Activated naive CD4-positive, alpha-beta T cell treated with anti-CD3 and anti-CD28 coated beads, Interleukin-2, amount 50 U/mL, for 24 hours (primary cell): ENCODE measurements around the gene ATP2A3.
"Not testable (repeated sequence)": the region's sequence is repeated elsewhere in the genome, so short reads cannot be mapped to it uniquely, and the experiment has no call there.

ENCODE experiments used
- H3K27ac Mint-ChIP-seq: one replicate; pipeline ENCODE4 v1.8.0; 2021; ENCODE audit warnings: mild to moderate bottlenecking, mixed read lengths
- H3K27me3 Mint-ChIP-seq: one replicate; pipeline ENCODE4 v1.8.0; 2021; ENCODE audit warnings: mixed read lengths
- H3K36me3 Mint-ChIP-seq: one replicate; pipeline ENCODE4 v1.8.0; 2021; ENCODE audit warnings: mixed read lengths
- H3K4me1 Mint-ChIP-seq: one replicate; pipeline ENCODE4 v1.8.0; 2021; ENCODE audit warnings: mixed read lengths
- H3K4me3 Mint-ChIP-seq: one replicate; pipeline ENCODE4 v1.8.0; 2021; ENCODE audit warnings: mild to moderate bottlenecking, mixed read lengths
- H3K9me3 Mint-ChIP-seq: one replicate; pipeline ENCODE4 v1.8.0; 2021; ENCODE audit warnings: mixed read lengths

Gene ATP2A3

GRCh38 chr17:3955673-3955988, 8.6 kb downstream of the ATP2A3 start:
- Mint-ChIP-seq H3K9me3 (no peaks in the 10 kb centered on the region), H3K4me3 (no peak overlapping the region), H3K36me3 (no peaks in the 10 kb centered on the region), H3K4me1 (peaks cover 41% of the 10 kb centered on the region), H3K27ac (no peak overlapping the region), H3K27me3 (no peaks in the 10 kb centered on the region)

GRCh38 chr17:3954976-3955672, 9.1 kb downstream of the ATP2A3 start:
- no peak overlapping the region for H3K4me3 Mint-ChIP-seq
- no peaks in the 10 kb centered on the region for H3K9me3 Mint-ChIP-seq
- H3K27ac Mint-ChIP-seq, result peak overlapping the region; percentile 41
- H3K27me3 Mint-ChIP-seq, result no peaks in the 10 kb centered on the region
- H3K36me3 Mint-ChIP-seq, result no peaks in the 10 kb centered on the region
- H3K4me1 Mint-ChIP-seq, result peaks cover 36% of the 10 kb centered on the region

- Mint-ChIP-seq H3K4me1 (peaks cover 27% of the 10 kb centered on the region), H3K9me3 (no peaks in the 10 kb centered on the region), H3K27me3 (no peaks in the 10 kb centered on the region), H3K36me3 (no peaks in the 10 kb centered on the region), H3K4me3 (no peak overlapping the region), H3K27ac (no peak overlapping the region)
These were observed 10.2 kb downstream of the ATP2A3 start for GRCh38 chr17:3954086-3954485.

GRCh38 chr17:3953542-3953941, 10.7 kb downstream of the ATP2A3 start:
- H3K27ac Mint-ChIP-seq, result no peak overlapping the region
- no peaks in the 10 kb centered on the region for H3K9me3 Mint-ChIP-seq
- no peaks in the 10 kb centered on the region for H3K27me3 Mint-ChIP-seq

GRCh38 chr17:3952186-3952585, 12.1 kb downstream of the ATP2A3 start:
- H3K27me3 Mint-ChIP-seq, result no peaks in the 10 kb centered on the region
- no peaks in the 10 kb centered on the region for H3K9me3 Mint-ChIP-seq
- H3K4me1 Mint-ChIP-seq, result peaks cover 13% of the 10 kb centered on the region
- peak overlapping the region; percentile 83 for H3K27ac Mint-ChIP-seq
- H3K4me3 Mint-ChIP-seq, result no peak overlapping the region
- peaks cover 3% of the 10 kb centered on the region for H3K36me3 Mint-ChIP-seq

More at GRCh38 chr17:3953542-3953941, 10.7 kb downstream of the ATP2A3 start:
- no peak overlapping the region for H3K4me3 Mint-ChIP-seq
- H3K4me1 Mint-ChIP-seq, result peaks cover 25% of the 10 kb centered on the region
- H3K36me3 Mint-ChIP-seq, result no peaks in the 10 kb centered on the region

- Mint-ChIP-seq H3K27ac (no peak overlapping the region), H3K9me3 (no peaks in the 10 kb centered on the region), H3K27me3 (no peaks in the 10 kb centered on the region), H3K4me3 (no peak overlapping the region), H3K36me3 (peaks cover 3% of the 10 kb centered on the region), H3K4me1 (peaks cover 5% of the 10 kb centered on the region)
These were observed 12.8 kb downstream of the ATP2A3 start for GRCh38 chr17:3951420-3951819.

- no peak overlapping the region for H3K4me3 Mint-ChIP-seq
- no peaks in the 10 kb centered on the region for H3K9me3 Mint-ChIP-seq
- H3K36me3 Mint-ChIP-seq, result peaks cover 3% of the 10 kb centered on the region
- H3K27me3 Mint-ChIP-seq, result no peaks in the 10 kb centered on the region
- peaks cover 1% of the 10 kb centered on the region for H3K4me1 Mint-ChIP-seq
- H3K27ac Mint-ChIP-seq, result no peak overlapping the region
These were observed 13.2 kb downstream of the ATP2A3 start for GRCh38 chr17:3951003-3951402.

GRCh38 chr17:3950584-3950983, 13.7 kb downstream of the ATP2A3 start:
- Mint-ChIP-seq H3K4me3 (no peak overlapping the region), H3K4me1 (no peaks in the 10 kb centered on the region), H3K27ac (no peak overlapping the region), H3K27me3 (no peaks in the 10 kb centered on the region), H3K9me3 (no peaks in the 10 kb centered on the region), H3K36me3 (peaks cover 5% of the 10 kb centered on the region)

GRCh38 chr17:3949418-3949817, 14.8 kb downstream of the ATP2A3 start:
- no peaks in the 10 kb centered on the region for H3K27me3 Mint-ChIP-seq
- no peak overlapping the region for H3K27ac Mint-ChIP-seq
- peaks cover 5% of the 10 kb centered on the region for H3K36me3 Mint-ChIP-seq
- H3K4me3 Mint-ChIP-seq, result no peak overlapping the region
- no peaks in the 10 kb centered on the region for H3K4me1 Mint-ChIP-seq
- H3K9me3 Mint-ChIP-seq, result no peaks in the 10 kb centered on the region

- H3K9me3 Mint-ChIP-seq, H3K27ac Mint-ChIP-seq, H3K27me3 Mint-ChIP-seq, H3K4me1 Mint-ChIP-seq, H3K4me3 Mint-ChIP-seq: not testable (repeated sequence)
- peaks cover 10% of the 10 kb centered on the region for H3K36me3 Mint-ChIP-seq
These were observed 15.7 kb downstream of the ATP2A3 start for GRCh38 chr17:3948551-3948950.

- Mint-ChIP-seq H3K36me3 (peaks cover 10% of the 10 kb centered on the region), H3K27ac (no peak overlapping the region)
These were observed 16.9 kb downstream of the ATP2A3 start for GRCh38 chr17:3947318-3947810.

GRCh38 chr17:3946711-3947235, 17.5 kb downstream of the ATP2A3 start:
- no peaks in the 10 kb centered on the region for H3K27me3 Mint-ChIP-seq
- H3K4me3 Mint-ChIP-seq, result no peak overlapping the region
- H3K27ac Mint-ChIP-seq, result no peak overlapping the region
- H3K36me3 Mint-ChIP-seq, result peaks cover 10% of the 10 kb centered on the region
- no peaks in the 10 kb centered on the region for H3K4me1 Mint-ChIP-seq
- H3K9me3 Mint-ChIP-seq, result no peaks in the 10 kb centered on the region

More at GRCh38 chr17:3947318-3947810, 16.9 kb downstream of the ATP2A3 start:
- Mint-ChIP-seq H3K4me1 (no peaks in the 10 kb centered on the region), H3K4me3 (no peak overlapping the region), H3K27me3 (no peaks in the 10 kb centered on the region), H3K9me3 (no peaks in the 10 kb centered on the region)

GRCh38 chr17:3944485-3945388, 19.5 kb downstream of the ATP2A3 start:
- Mint-ChIP-seq H3K4me3 (no peak overlapping the region), H3K36me3 (peaks cover 11% of the 10 kb centered on the region), H3K27me3 (no peaks in the 10 kb centered on the region), H3K4me1 (no peaks in the 10 kb centered on the region), H3K9me3 (no peaks in the 10 kb centered on the region), H3K27ac (no peak overlapping the region)

GRCh38 chr17:3943240-3943891, 20.9 kb downstream of the ATP2A3 start:
- Mint-ChIP-seq H3K27me3 (no peaks in the 10 kb centered on the region), H3K9me3 (no peaks in the 10 kb centered on the region), H3K36me3 (peaks cover 12% of the 10 kb centered on the region), H3K27ac (no peak overlapping the region), H3K4me1 (no peaks in the 10 kb centered on the region), H3K4me3 (no peak overlapping the region)

GRCh38 chr17:3940965-3941698, 23.1 kb downstream of the ATP2A3 start:
- no peaks in the 10 kb centered on the region for H3K9me3 Mint-ChIP-seq
- no peak overlapping the region for H3K27ac Mint-ChIP-seq
- H3K36me3 Mint-ChIP-seq, result peaks cover 19% of the 10 kb centered on the region
- H3K27me3 Mint-ChIP-seq, result no peaks in the 10 kb centered on the region
- H3K4me3 Mint-ChIP-seq, result no peak overlapping the region
- H3K4me1 Mint-ChIP-seq, result no peaks in the 10 kb centered on the region
